ENCODE data around the gene CAMKV. TPM values are rescaled to one million over a fixed set of nuclear protein-coding genes. Genes with fewer than 3 reads are reported as not detected.
A peak's percentile ranks its signal among the peaks of the same experiment; 100 is the strongest.

Gene CAMKV
- total RNA-seq, 1 experiment from 2014 or later: not detected

DNA sequence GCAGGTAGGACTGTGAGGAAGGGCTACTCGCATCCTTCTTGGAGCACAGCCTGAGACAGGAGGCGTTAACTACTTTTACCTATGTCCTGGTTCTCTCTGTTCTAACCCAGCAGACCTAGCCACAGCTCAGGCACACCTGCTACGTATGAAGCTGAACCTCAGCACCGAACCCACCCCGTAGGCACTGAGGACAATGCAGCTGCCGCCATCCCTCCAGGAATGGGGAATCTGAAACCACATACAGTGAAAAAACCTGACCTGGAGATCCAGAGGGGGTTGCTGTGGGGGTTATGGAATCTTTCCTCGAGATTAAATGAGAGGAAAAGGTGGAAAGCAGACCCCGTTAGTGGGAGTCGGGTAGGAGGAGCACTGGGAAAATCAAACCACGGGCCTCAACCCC lies 19.6 kb upstream of the CAMKV start:
- intact Hi-C loops (cut with micrococcal nuclease): no loop called here
- H3K4me3 Mint-ChIP-seq (ENCODE audit: unreplicated experiment): no peak overlapping the region
- no peaks in the 10 kb centered on the region for H3K27me3 Mint-ChIP-seq (ENCODE audit: insufficient read depth, unreplicated experiment)
- no peaks in the 10 kb centered on the region for H3K9me3 Mint-ChIP-seq (ENCODE audit: unreplicated experiment)
- POLR2A ChIA-PET: interaction anchor here (0.8 to 1.8 kb wide), 3 partner anchors 8 to 19 kb away, joined by 3 to 7 read pairs (median 3); no protein-coding TSS in a partner anchor
- peaks cover 25% of the 10 kb centered on the region for H3K36me3 Mint-ChIP-seq (ENCODE audit: insufficient read depth, unreplicated experiment)
- no peaks in the 10 kb centered on the region for H3K4me1 Mint-ChIP-seq (ENCODE audit: insufficient read depth, unreplicated experiment)
- no TSS peak for BruUV-seq (replicated peaks)
- DNase-seq (ENCODE audit: unreplicated experiment): no peak
- TF ChIP-seq, protein P1, sequence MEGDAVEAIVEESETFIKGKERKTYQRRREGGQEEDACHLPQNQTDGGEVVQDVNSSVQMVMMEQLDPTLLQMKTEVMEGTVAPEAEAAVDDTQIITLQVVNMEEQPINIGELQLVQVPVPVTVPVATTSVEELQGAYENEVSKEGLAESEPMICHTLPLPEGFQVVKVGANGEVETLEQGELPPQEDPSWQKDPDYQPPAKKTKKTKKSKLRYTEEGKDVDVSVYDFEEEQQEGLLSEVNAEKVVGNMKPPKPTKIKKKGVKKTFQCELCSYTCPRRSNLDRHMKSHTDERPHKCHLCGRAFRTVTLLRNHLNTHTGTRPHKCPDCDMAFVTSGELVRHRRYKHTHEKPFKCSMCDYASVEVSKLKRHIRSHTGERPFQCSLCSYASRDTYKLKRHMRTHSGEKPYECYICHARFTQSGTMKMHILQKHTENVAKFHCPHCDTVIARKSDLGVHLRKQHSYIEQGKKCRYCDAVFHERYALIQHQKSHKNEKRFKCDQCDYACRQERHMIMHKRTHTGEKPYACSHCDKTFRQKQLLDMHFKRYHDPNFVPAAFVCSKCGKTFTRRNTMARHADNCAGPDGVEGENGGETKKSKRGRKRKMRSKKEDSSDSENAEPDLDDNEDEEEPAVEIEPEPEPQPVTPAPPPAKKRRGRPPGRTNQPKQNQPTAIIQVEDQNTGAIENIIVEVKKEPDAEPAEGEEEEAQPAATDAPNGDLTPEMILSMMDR (IDR thresholded peaks at IDR 0.05; ENCODE audit: unreplicated experiment): no peak
- no peak overlapping the region for H3K27ac Mint-ChIP-seq (ENCODE audit: low read depth, unreplicated experiment)
- CTCF ChIA-PET: interaction anchor here (0.6 kb wide), 1 partner anchor 35 kb away, joined by 3 read pairs; no protein-coding TSS in a partner anchor

DNA sequence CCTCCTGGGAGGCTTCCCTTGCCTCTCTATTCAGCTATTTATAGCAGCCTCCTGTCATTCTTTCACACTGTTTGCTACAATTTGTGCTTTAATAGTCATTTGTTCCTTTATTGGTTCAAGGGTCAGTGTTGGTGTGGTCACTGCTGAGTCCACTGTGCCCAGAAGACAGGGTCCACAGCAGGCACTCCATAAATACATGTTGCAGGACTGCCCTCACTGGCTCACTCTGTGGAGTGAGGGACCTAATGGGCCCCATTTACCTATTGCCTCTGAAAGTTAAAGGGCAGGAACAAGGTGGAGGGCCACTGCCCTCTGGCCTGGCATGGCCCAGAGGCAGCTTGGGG lies 17.2 kb upstream of the CAMKV start:
- Mint-ChIP-seq H3K36me3 (ENCODE audit: insufficient read depth, unreplicated experiment) (peaks cover 24% of the 10 kb centered on the region), H3K9me3 (ENCODE audit: unreplicated experiment) (no peaks in the 10 kb centered on the region), H3K27me3 (ENCODE audit: insufficient read depth, unreplicated experiment) (no peaks in the 10 kb centered on the region), H3K4me3 (ENCODE audit: unreplicated experiment) (no peak overlapping the region), H3K27ac (ENCODE audit: low read depth, unreplicated experiment) (no peak overlapping the region), H3K4me1 (ENCODE audit: insufficient read depth, unreplicated experiment) (no peaks in the 10 kb centered on the region)
- TF ChIP-seq, protein P1 (IDR thresholded peaks at IDR 0.05; ENCODE audit: unreplicated experiment): no peak
- CTCF ChIA-PET: no interaction called here
- no TSS peak for BruUV-seq (replicated peaks)
- intact Hi-C loops (cut with micrococcal nuclease): no loop called here
- no peak for DNase-seq (ENCODE audit: unreplicated experiment)
- POLR2A ChIA-PET: no interaction called here

GRCh38 chr3:49883998-49884397 lies 14.3 kb upstream of the CAMKV start:
- ChIA-PET POLR2A (interaction anchor here (0.6 to 2.4 kb wide), 5 partner anchors 10 to 23 kb away, joined by 3 to 9 read pairs (median 3); no protein-coding TSS in a partner anchor), CTCF (interaction anchor here (1.2 kb wide), 1 partner anchor 23 kb away, joined by 3 read pairs; no protein-coding TSS in a partner anchor)
- TF ChIP-seq, protein P1 (IDR thresholded peaks at IDR 0.05; ENCODE audit: unreplicated experiment): no peak
- no peaks in the 10 kb centered on the region for H3K27me3 Mint-ChIP-seq (ENCODE audit: insufficient read depth, unreplicated experiment)
- H3K4me3 Mint-ChIP-seq (ENCODE audit: unreplicated experiment): no peak overlapping the region
- peak; percentile 30 for DNase-seq (ENCODE audit: unreplicated experiment)
- intact Hi-C loops (cut with micrococcal nuclease): no loop called here
- H3K9me3 Mint-ChIP-seq (ENCODE audit: unreplicated experiment): no peaks in the 10 kb centered on the region
- BruUV-seq (replicated peaks): no TSS peak
- H3K36me3 Mint-ChIP-seq (ENCODE audit: insufficient read depth, unreplicated experiment): peaks cover 11% of the 10 kb centered on the region
- no peak overlapping the region for H3K27ac Mint-ChIP-seq (ENCODE audit: low read depth, unreplicated experiment)
- H3K4me1 Mint-ChIP-seq (ENCODE audit: insufficient read depth, unreplicated experiment): no peaks in the 10 kb centered on the region

DNA sequence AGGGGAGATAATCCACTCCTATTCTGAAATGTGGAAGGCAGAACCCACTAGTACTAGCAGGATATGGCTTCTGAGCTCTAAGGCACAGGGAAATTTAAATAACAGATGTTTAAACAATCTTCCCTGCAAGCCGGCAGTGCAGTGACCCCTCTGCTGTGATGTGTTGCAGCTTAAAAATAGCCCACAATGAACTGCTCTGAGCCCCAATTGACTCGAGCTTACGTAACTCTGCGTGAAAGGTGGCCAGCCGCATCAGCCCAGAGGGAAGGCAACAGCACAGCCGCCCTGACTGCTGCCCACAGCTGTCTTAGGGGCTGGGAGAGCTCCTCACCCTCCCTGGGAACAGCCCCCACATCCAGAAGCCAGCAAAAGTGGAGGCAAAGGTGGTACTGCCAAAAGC lies 12.5 kb upstream of the CAMKV start:
- H3K36me3 Mint-ChIP-seq (ENCODE audit: insufficient read depth, unreplicated experiment): peaks cover 16% of the 10 kb centered on the region
- ChIA-PET CTCF (interaction anchor here (1.0 to 1.7 kb wide), 3 partner anchors 16 to 43 kb away, joined by 3 to 6 read pairs (median 4); no protein-coding TSS in a partner anchor), POLR2A (interaction anchor here (0.7 to 2.2 kb wide), 6 partner anchors 12 to 62 kb away, joined by 3 to 6 read pairs (median 4); partner anchors contain the start of gene CAMKV)
- no peaks in the 10 kb centered on the region for H3K4me1 Mint-ChIP-seq (ENCODE audit: insufficient read depth, unreplicated experiment)
- no peaks in the 10 kb centered on the region for H3K9me3 Mint-ChIP-seq (ENCODE audit: unreplicated experiment)
- H3K4me3 Mint-ChIP-seq (ENCODE audit: unreplicated experiment): no peak overlapping the region
- intact Hi-C loops (cut with micrococcal nuclease): no loop called here
- no peaks in the 10 kb centered on the region for H3K27me3 Mint-ChIP-seq (ENCODE audit: insufficient read depth, unreplicated experiment)
- DNase-seq (ENCODE audit: unreplicated experiment): no peak
- BruUV-seq (replicated peaks): no TSS peak
- TF ChIP-seq, protein P1 (IDR thresholded peaks at IDR 0.05; ENCODE audit: unreplicated experiment): no peak
- H3K27ac Mint-ChIP-seq (ENCODE audit: low read depth, unreplicated experiment): no peak overlapping the region
